IMR-90 (cell line): ENCODE measurements around the gene FGD5. TPM values are rescaled to one million over a fixed set of nuclear protein-coding genes. Genes with fewer than 3 reads are reported as not detected.

Experiments
- ATAC-seq: fragments of 200-7000 bp; cut with Tn5 transposase; 2 replicates; pipeline ENCODE4 v1.9.1; 2020; ENCODE audit warnings: low read depth, mild to moderate bottlenecking, moderate library complexity
- BruUV-seq: library from RNA; stranded (reverse); fragments of 400-500 nt; replicated peaks from 2 replicates; lab custom pipeline; 2021; lab: Mats Ljungman, UMichigan
- CTCF ChIA-PET: fragments of 300-600 bp; formaldehyde crosslinking; extraction: SDS; loops from one replicate; lab custom pipeline; 2021; ENCODE audit warnings: antibody characterized with exemption; lab: Yijun Ruan, JAX
- POLR2A ChIA-PET: fragments of 300-600 bp; sonication (Branson Sonifier 250); formaldehyde crosslinking; loops from one replicate; lab custom pipeline; 2022; ENCODE audit warnings: antibody characterized with exemption; ENCODE audit not compliant: unreplicated experiment; lab: Charles Lee
- DNase-seq: peaks from one replicate; pipeline ENCODE4 v3.0.0; 2013
- H2AFZ ChIP-seq: replicated peaks from 2 replicates; pipeline ENCODE3; 2013; ENCODE audit warnings: low read length, mild to moderate bottlenecking; ENCODE audit not compliant: poor library complexity
- H2AK5ac ChIP-seq: 2 replicates; pipeline ENCODE4 v1.6.1; 2013; ENCODE audit warnings: low read depth, low read length, inconsistent platforms
- H2AK9ac ChIP-seq: replicated peaks from 2 replicates; pipeline ENCODE3; 2013; ENCODE audit warnings: mild to moderate bottlenecking, low read depth, low read length, moderate library complexity; ENCODE audit not compliant: poor library complexity
- H2BK120ac ChIP-seq: 2 replicates; pipeline ENCODE4 v1.6.1; 2013; ENCODE audit warnings: low read depth, low read length, inconsistent platforms
- H2BK15ac ChIP-seq: 3 replicates; pipeline ENCODE4 v1.6.1; 2013; ENCODE audit warnings: low read depth, low read length, inconsistent platforms
- H2BK20ac ChIP-seq: 2 replicates; pipeline ENCODE4 v1.6.1; 2013; ENCODE audit warnings: low read depth, mild to moderate bottlenecking, inconsistent platforms, low read length, moderate library complexity
- H2BK5ac ChIP-seq: 2 replicates; pipeline ENCODE4 v1.6.1; 2013; ENCODE audit warnings: mild to moderate bottlenecking, low read depth, low read length, inconsistent platforms; ENCODE audit not compliant: poor library complexity, severe bottlenecking
- H3K14ac ChIP-seq: replicated peaks from 2 replicates; pipeline ENCODE4 v1.6.1; 2013; ENCODE audit warnings: low read depth, low read length, inconsistent platforms
- H3K18ac ChIP-seq: 2 replicates; pipeline ENCODE4 v1.6.1; 2013; ENCODE audit warnings: low read depth, low read length, control low read depth
- H3K23ac ChIP-seq: 2 replicates; pipeline ENCODE4 v1.6.1; 2013; ENCODE audit warnings: low read depth, low read length, inconsistent platforms
- H3K27ac ChIP-seq: 2 replicates; pipeline ENCODE4 v1.5.1; 2013; ENCODE audit warnings: mild to moderate bottlenecking, control low read depth, low read length; ENCODE audit not compliant: insufficient read depth
- H3K27me3 ChIP-seq: 2 replicates; pipeline ENCODE4 v1.6.1; 2013; ENCODE audit warnings: low read length; ENCODE audit not compliant: control insufficient read depth, insufficient read depth
- H3K36me3 ChIP-seq: 2 replicates; pipeline ENCODE4 v1.6.1; 2013; ENCODE audit warnings: low read length, mixed read lengths; ENCODE audit not compliant: control insufficient read depth, insufficient read depth
- H3K4ac ChIP-seq: 2 replicates; pipeline ENCODE4 v1.6.1; 2013; ENCODE audit warnings: low read depth, low read length, inconsistent platforms
- H3K4me1 ChIP-seq: 2 replicates; pipeline ENCODE4 v1.6.1; 2013; ENCODE audit warnings: low read length, mixed read lengths; ENCODE audit not compliant: control insufficient read depth, insufficient read depth
- H3K4me2 ChIP-seq: 2 replicates; pipeline ENCODE4 v1.6.1; 2013; ENCODE audit warnings: low read depth, mild to moderate bottlenecking, control low read depth, low read length, moderate library complexity
- H3K4me3 ChIP-seq: 2 replicates; pipeline ENCODE4 v1.5.1; 2013; ENCODE audit warnings: low read depth, mild to moderate bottlenecking, control low read depth, low read length, moderate library complexity; ENCODE audit not compliant: insufficient read depth
- H3K56ac ChIP-seq: 2 replicates; pipeline ENCODE4 v1.6.1; 2013; ENCODE audit warnings: low read length, inconsistent platforms; ENCODE audit not compliant: insufficient read depth; ENCODE audit errors: extremely low read depth
- H3K79me1 ChIP-seq, 2 experiments: 2 replicates each; pipeline ENCODE4 v1.6.1; 2013; ENCODE audit warnings: low read length in 2 of 2, inconsistent platforms in 1 of 2, low read depth in 1 of 2
- H3K9ac ChIP-seq: 2 replicates; pipeline ENCODE4 v1.6.1; 2013; ENCODE audit warnings: low read depth, low read length, control low read depth
- H3K9me1 ChIP-seq: 2 replicates; pipeline ENCODE4 v1.6.1; 2013; ENCODE audit warnings: low read length, inconsistent platforms; ENCODE audit not compliant: insufficient read depth
- H3K9me3 ChIP-seq: 2 replicates; pipeline ENCODE4 v1.6.1; 2013; ENCODE audit warnings: low read length; ENCODE audit not compliant: control insufficient read depth, insufficient read depth
- H4K20me1 ChIP-seq: 2 replicates; pipeline ENCODE4 v1.6.1; 2013; ENCODE audit warnings: low read length, inconsistent platforms; ENCODE audit not compliant: insufficient read depth
- H4K5ac ChIP-seq: 2 replicates; pipeline ENCODE4 v1.6.1; 2013; ENCODE audit warnings: mild to moderate bottlenecking, low read depth, low read length, control low read depth
- H4K8ac ChIP-seq, 2 experiments: 2 replicates each; pipeline ENCODE4 v1.6.1; 2013; ENCODE audit warnings: low read depth in 2 of 2, low read length in 2 of 2, control low read depth in 1 of 2, inconsistent platforms in 1 of 2
- H4K91ac ChIP-seq: 2 replicates; pipeline ENCODE4 v1.6.1; 2013; ENCODE audit warnings: low read depth, low read length, inconsistent platforms; ENCODE audit not compliant: insufficient read depth
- BHLHE40 ChIP-seq: fragments of 150-350 bp; IDR thresholded peaks from 2 replicates; pipeline ENCODE4 v1.6.1; 2016; ENCODE audit warnings: mild to moderate bottlenecking, low read depth, low read length
- CEBPB ChIP-seq: IDR thresholded peaks from 2 replicates; pipeline ENCODE4 v1.6.1; 2012; ENCODE audit warnings: low read depth, low read length, improper control_type of control experiment
- CHD1 ChIP-seq: IDR thresholded peaks from 2 replicates; pipeline ENCODE4 v1.6.1; 2012; ENCODE audit warnings: low read depth, low read length, improper control_type of control experiment
- CTCF ChIP-seq: conservative IDR thresholded peaks from 2 replicates; pipeline ENCODE4 v1.5.1; 2012; ENCODE audit warnings: mild to moderate bottlenecking, low read depth, low read length, improper control_type of control experiment
- ELK1 ChIP-seq: fragments of 150-350 bp; IDR thresholded peaks from 2 replicates; pipeline ENCODE4 v1.6.1; 2016; ENCODE audit warnings: low read depth, mild to moderate bottlenecking, low read length, moderate library complexity, borderline replicate concordance
- FOS ChIP-seq: fragments of 150-350 bp; IDR thresholded peaks from 2 replicates; pipeline ENCODE4 v1.6.1; 2016; ENCODE audit warnings: low read depth, low read length
- MAFK ChIP-seq: IDR thresholded peaks from 2 replicates; pipeline ENCODE4 v1.6.1; 2012; ENCODE audit warnings: low read depth, low read length, improper control_type of control experiment
- MAZ ChIP-seq: IDR thresholded peaks from 2 replicates; pipeline ENCODE4 v1.6.1; 2012; ENCODE audit warnings: low read depth, mild to moderate bottlenecking, low read length, improper control_type of control experiment, moderate library complexity, borderline replicate concordance
- MXI1 ChIP-seq: IDR thresholded peaks from 2 replicates; pipeline ENCODE4 v1.6.1; 2012; ENCODE audit warnings: low read depth, mild to moderate bottlenecking, low read length, moderate library complexity, borderline replicate concordance
- NFE2L2 ChIP-seq: fragments of 150-350 bp; IDR thresholded peaks from 2 replicates; pipeline ENCODE4 v1.6.1; 2016; ENCODE audit warnings: low read depth, mild to moderate bottlenecking, low read length
- POLR2A ChIP-seq: IDR thresholded peaks from 2 replicates; pipeline ENCODE4 v1.6.1; 2012; ENCODE audit warnings: mild to moderate bottlenecking, low read depth, low read length
- RAD21 ChIP-seq: IDR thresholded peaks from 2 replicates; pipeline ENCODE4 v1.6.1; 2012; ENCODE audit warnings: low read length, improper control_type of control experiment
- RCOR1 ChIP-seq: IDR thresholded peaks from 2 replicates; pipeline ENCODE4 v1.6.1; 2012; ENCODE audit warnings: mild to moderate bottlenecking, low read length, improper control_type of control experiment; ENCODE audit not compliant: insufficient replicate concordance
- RFX5 ChIP-seq: IDR thresholded peaks from 2 replicates; pipeline ENCODE4 v1.8.0; 2012; ENCODE audit warnings: low read depth, mild to moderate bottlenecking, low read length, moderate library complexity
- SMC3 ChIP-seq: fragments of 150-350 bp; IDR thresholded peaks from 2 replicates; pipeline ENCODE4 v1.6.1; 2016; ENCODE audit warnings: low read depth, mild to moderate bottlenecking, antibody characterized with exemption, low read length, moderate library complexity
- USF2 ChIP-seq: fragments of 150-350 bp; IDR thresholded peaks from 2 replicates; pipeline ENCODE4 v1.6.1; 2017; ENCODE audit warnings: mild to moderate bottlenecking, antibody characterized with exemption, low read length, low read depth
- WGBS, 2 experiments: methylation state at CpG; one replicate each; pipeline versions ENCODE4 v1.1.5 to v1.1.7; 2013; ENCODE audit warnings: missing lambda C conversion rate in 2 of 2; ENCODE audit not compliant: insufficient read length in 1 of 2; ENCODE audit errors: extremely low coverage in 2 of 2; 5-methylcytosine and 5-hydroxymethylcytosine counted together
- dilution Hi-C: fragments of 300-500 bp; cut with HindIII; formaldehyde crosslinking; loops from one replicate; pipeline ENCODE4 v1.14.3; 2018; ENCODE audit warnings: low sequenced_read_pairs; ENCODE audit not compliant: unreplicated experiment
- in situ Hi-C: fragments of 300-500 bp; cut with MboI; formaldehyde crosslinking; loops from 3 replicates; pipeline ENCODE4 v1.14.3; 2019; ENCODE audit warnings: low sequenced_read_pairs, inconsistent platforms, mixed read lengths
- intact Hi-C: fragments of 100-400 bp; cut with micrococcal nuclease; formaldehyde crosslinking; loops from 2 replicates; pipeline ENCODE4 v1.10.0; 2022
- polyA plus RNA-seq, 3 experiments: library from polyadenylated mRNA; depleted of rRNA; stranded (reverse); fragments of >200 nt; gene quantifications; 2 replicates each; pipeline ENCODE4 v1.2.3, GENCODE V29; 2012; ENCODE audit warnings: low replicate concordance in 1 of 3
- total RNA-seq: library from RNA; depleted of rRNA; stranded (reverse); fragments of >200 nt; gene quantifications from 2 replicates; pipeline ENCODE4 v1.2.3, GENCODE V29; 2012

The FGD5 gene
- total and polyA plus RNA-seq, 2 of the 4 experiments (the other 2 are of a cell fraction), result not detected

GRCh38 chr3:14773691-14774128 is 45.1 kb upstream of the FGD5 start:
- intact Hi-C loops (no loop called here), in situ Hi-C loops (no loop called here), dilution Hi-C loops (no loop called here)
- H3K4me3 ChIP-seq, result no peak overlapping the region
- ATAC-seq (no peak), DNase-seq (no peak)
- H4K20me1 ChIP-seq, result no peaks in the 10 kb centered on the region
- no peak overlapping the region for H3K23ac ChIP-seq
- H2AK9ac ChIP-seq, result no peak overlapping the region
- no peaks in the 10 kb centered on the region for H3K36me3 ChIP-seq
- H4K5ac ChIP-seq, result no peak overlapping the region
- no peak overlapping the region for H4K91ac ChIP-seq
- 17% methylated on average over 1 of the region's 6 CpGs; no CpG with 5 or more reads in 1 of the 2 experiments for WGBS, 2 experiments
- H3K27me3 ChIP-seq, result peaks cover 19% of the 10 kb centered on the region; the same call in 1 of the 2 replicates
- H3K56ac ChIP-seq, result no peak overlapping the region
- H2BK20ac ChIP-seq, result no peak overlapping the region
- no peak overlapping the region for H2AFZ ChIP-seq
- H3K27ac ChIP-seq, result no peak overlapping the region
- H3K9ac ChIP-seq, result no peak overlapping the region
- no peak overlapping the region for H2BK15ac ChIP-seq
- no peak overlapping the region for H2BK120ac ChIP-seq
- no peaks in the 10 kb centered on the region for H3K9me3 ChIP-seq
- ChIA-PET POLR2A (no interaction called here), CTCF (interaction anchor here (0.6 kb wide), 1 partner anchor 17 kb away, joined by 4 read pairs; no protein-coding TSS in a partner anchor)
- H3K4me2 ChIP-seq, result no peak overlapping the region
- no peak for TF ChIP-seq MAFK
- no peak for TF ChIP-seq SMC3
- TF ChIP-seq CHD1, result no peak
- TF ChIP-seq RAD21, result no peak
- TF ChIP-seq CEBPB, result no peak
- no peak for TF ChIP-seq RCOR1
- TF ChIP-seq BHLHE40, result no peak
- TF ChIP-seq MXI1, result no peak
- TF ChIP-seq NFE2L2, result no peak
- TF ChIP-seq RFX5, result no peak
- no peak for TF ChIP-seq CTCF
- no peak for TF ChIP-seq USF2
- no peak for TF ChIP-seq MAZ
- TF ChIP-seq ELK1, result no peak
- TF ChIP-seq FOS, result no peak
- TF ChIP-seq POLR2A, result no peak
- no peak overlapping the region for H3K18ac ChIP-seq
- no peaks in the 10 kb centered on the region for H3K4me1 ChIP-seq
- no peak overlapping the region for H2AK5ac ChIP-seq
- H3K9me1 ChIP-seq, result no peaks in the 10 kb centered on the region
- H3K14ac ChIP-seq, result no peak overlapping the region
- no peak overlapping the region for H3K4ac ChIP-seq
- no TSS peak for BruUV-seq
- no peak overlapping the region for H2BK5ac ChIP-seq
- no peaks in the 10 kb centered on the region for H3K79me1 ChIP-seq
- H4K8ac ChIP-seq, result no peak overlapping the region
